Measurements from ENCODE around the gene SLC44A1. TPM values are rescaled to one million over a fixed set of nuclear protein-coding genes. Genes with fewer than 3 reads are reported as not detected.

The SLC44A1 gene
- total and polyA plus RNA-seq, 10 of the 15 experiments (the other 5 are each of a cell fraction or from before 2014, with no cell fraction given) = 2.4 to 21.2 (median 12.4) TPM

DNA sequence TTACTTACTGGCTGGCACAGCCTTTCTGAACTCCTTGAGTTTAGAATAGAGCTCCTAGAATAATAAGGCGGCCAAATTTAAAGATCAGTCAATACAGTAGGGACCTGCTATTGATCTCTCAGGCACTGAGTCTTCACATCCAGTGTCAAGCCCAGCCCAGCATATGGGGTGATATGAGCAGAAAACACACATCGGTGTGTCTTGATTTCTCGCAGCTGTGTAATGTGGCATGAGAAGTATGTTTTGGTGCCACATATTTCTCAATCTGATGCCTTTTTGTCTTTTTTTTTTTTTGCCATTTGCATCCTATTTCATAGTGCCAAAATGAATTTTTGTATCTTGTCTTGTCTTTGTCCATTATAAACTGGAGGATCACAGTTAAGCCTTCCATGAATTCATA, 152.0 kb downstream of the SLC44A1 start (continued):
- TF ChIP-seq, protein P1, sequence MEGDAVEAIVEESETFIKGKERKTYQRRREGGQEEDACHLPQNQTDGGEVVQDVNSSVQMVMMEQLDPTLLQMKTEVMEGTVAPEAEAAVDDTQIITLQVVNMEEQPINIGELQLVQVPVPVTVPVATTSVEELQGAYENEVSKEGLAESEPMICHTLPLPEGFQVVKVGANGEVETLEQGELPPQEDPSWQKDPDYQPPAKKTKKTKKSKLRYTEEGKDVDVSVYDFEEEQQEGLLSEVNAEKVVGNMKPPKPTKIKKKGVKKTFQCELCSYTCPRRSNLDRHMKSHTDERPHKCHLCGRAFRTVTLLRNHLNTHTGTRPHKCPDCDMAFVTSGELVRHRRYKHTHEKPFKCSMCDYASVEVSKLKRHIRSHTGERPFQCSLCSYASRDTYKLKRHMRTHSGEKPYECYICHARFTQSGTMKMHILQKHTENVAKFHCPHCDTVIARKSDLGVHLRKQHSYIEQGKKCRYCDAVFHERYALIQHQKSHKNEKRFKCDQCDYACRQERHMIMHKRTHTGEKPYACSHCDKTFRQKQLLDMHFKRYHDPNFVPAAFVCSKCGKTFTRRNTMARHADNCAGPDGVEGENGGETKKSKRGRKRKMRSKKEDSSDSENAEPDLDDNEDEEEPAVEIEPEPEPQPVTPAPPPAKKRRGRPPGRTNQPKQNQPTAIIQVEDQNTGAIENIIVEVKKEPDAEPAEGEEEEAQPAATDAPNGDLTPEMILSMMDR (IDR thresholded peaks at IDR 0.05 in 2 of 3, conservative IDR thresholded peaks at IDR 0.05 in 1 of 3; ENCODE audit: control insufficient read depth in 2 of 3, extremely low read depth in 1 of 3, insufficient read depth in 1 of 3, low read depth in 3 of 3, low read length in 3 of 3) = no peak
- TF ChIP-seq EGR1 (IDR thresholded peaks at IDR 0.05; ENCODE audit: borderline replicate concordance in 1 of 2, low read depth in 2 of 2, low read length in 2 of 2) (no peak), CREM (IDR thresholded peaks at IDR 0.05; ENCODE audit: low read depth) (no peak), CHD1 (IDR thresholded peaks at IDR 0.05; ENCODE audit: low read depth, low read length) (no peak), CBX3 (IDR thresholded peaks at IDR 0.05; ENCODE audit: borderline replicate concordance, low read depth) (no peak), SUPT20H (IDR thresholded peaks at IDR 0.05; ENCODE audit: borderline replicate concordance, control insufficient read depth, low read depth, low read length) (no peak)
- TF ChIP-seq, protein P2, sequence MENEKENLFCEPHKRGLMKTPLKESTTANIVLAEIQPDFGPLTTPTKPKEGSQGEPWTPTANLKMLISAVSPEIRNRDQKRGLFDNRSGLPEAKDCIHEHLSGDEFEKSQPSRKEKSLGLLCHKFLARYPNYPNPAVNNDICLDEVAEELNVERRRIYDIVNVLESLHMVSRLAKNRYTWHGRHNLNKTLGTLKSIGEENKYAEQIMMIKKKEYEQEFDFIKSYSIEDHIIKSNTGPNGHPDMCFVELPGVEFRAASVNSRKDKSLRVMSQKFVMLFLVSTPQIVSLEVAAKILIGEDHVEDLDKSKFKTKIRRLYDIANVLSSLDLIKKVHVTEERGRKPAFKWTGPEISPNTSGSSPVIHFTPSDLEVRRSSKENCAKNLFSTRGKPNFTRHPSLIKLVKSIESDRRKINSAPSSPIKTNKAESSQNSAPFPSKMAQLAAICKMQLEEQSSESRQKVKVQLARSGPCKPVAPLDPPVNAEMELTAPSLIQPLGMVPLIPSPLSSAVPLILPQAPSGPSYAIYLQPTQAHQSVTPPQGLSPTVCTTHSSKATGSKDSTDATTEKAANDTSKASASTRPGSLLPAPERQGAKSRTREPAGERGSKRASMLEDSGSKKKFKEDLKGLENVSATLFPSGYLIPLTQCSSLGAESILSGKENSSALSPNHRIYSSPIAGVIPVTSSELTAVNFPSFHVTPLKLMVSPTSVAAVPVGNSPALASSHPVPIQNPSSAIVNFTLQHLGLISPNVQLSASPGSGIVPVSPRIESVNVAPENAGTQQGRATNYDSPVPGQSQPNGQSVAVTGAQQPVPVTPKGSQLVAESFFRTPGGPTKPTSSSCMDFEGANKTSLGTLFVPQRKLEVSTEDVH (IDR thresholded peaks at IDR 0.05; ENCODE audit: low read depth, partially characterized antibody) = no peak

DNA sequence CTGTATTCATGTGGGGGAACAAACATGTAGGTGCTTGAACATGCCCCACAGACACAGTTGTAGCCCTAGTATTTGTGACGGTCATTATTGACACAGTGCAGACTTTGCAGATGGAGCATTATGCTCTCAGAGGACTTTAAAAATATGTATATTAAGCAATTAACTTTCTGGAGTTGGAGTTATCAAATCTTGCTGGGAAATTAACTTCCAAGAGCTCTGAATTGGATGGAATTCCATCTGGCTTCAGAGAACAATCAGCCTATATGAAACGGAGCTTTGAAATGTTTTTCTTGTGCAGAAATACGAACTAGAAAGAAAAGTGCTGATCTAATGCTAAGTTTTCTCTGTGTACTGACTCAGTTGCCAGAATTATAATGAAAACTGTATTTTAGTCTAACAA, 152.4 kb downstream of the SLC44A1 start:
- 87% methylated on average over 3 of the region's 3 CpGs for WGBS (ENCODE audit: insufficient coverage, insufficient replicate concordance, low lambda C conversion rate, missing lambda C conversion rate)
- intact Hi-C loops (cut with micrococcal nuclease; ENCODE audit: unreplicated experiment) = no loop called here
- H3K9ac ChIP-seq (ENCODE audit: control insufficient read depth, insufficient read depth, low read length) = no peak overlapping the region
- DNase-seq (ENCODE audit: low read depth, low spot score) (no peak), FAIRE-seq (no peak), ATAC-seq (no peak)
- ChIA-PET RAD21 (ENCODE audit: unreplicated experiment) (interaction anchor here (1.4 kb wide), 1 partner anchor 11 kb away, joined by 3 read pairs; no protein-coding TSS in a partner anchor), CTCF (interaction anchor here (1.3 to 2.0 kb wide), 3 partner anchors 8 to 36 kb away, joined by 3 to 6 read pairs (median 4); no protein-coding TSS in a partner anchor), POLR2A (interaction anchor here (0.5 to 0.6 kb wide), 2 partner anchors 222 to 248 kb away, joined by 4 to 6 read pairs; no protein-coding TSS in a partner anchor), SMC1A (ENCODE audit: uncharacterized antibody, unreplicated experiment) (no interaction called here)
- H3K79me2 ChIP-seq (ENCODE audit: control insufficient read depth, insufficient read depth, low read length) = no peaks in the 10 kb centered on the region
- no peak overlapping the region for H3K4me2 ChIP-seq (ENCODE audit: control insufficient read depth, insufficient read depth)
- no peak overlapping the region for H3K4me3 ChIP-seq
- H3K9me3 ChIP-seq (replicated peaks; ENCODE audit: control insufficient read depth, insufficient read depth, low read length) = no peaks in the 10 kb centered on the region
- no peak overlapping the region for H3K27ac ChIP-seq (ENCODE audit: control insufficient read depth, insufficient read depth)
- in situ Hi-C loops (cut with MboI) = no loop called here
- BruUV-seq (replicated peaks) = no TSS peak
- H3K27me3 ChIP-seq (replicated peaks in 1 of 2; ENCODE audit: control insufficient read depth in 2 of 2, insufficient read depth in 2 of 2, low read length in 1 of 2) = no peaks in the 10 kb centered on the region
- H3K4me1 ChIP-seq (ENCODE audit: control insufficient read depth, insufficient read depth, low read length) = no peaks in the 10 kb centered on the region
- no peaks in the 10 kb centered on the region for H4K20me1 ChIP-seq (ENCODE audit: control insufficient read depth, insufficient read depth)
- no peaks in the 10 kb centered on the region for H3K36me3 ChIP-seq (ENCODE audit: control insufficient read depth in 2 of 2, insufficient read depth in 2 of 2, low read length in 1 of 2)
- no peak overlapping the region for H2AFZ ChIP-seq (ENCODE audit: control insufficient read depth, low read depth, low read length)
- TF ChIP-seq SPI1 (IDR thresholded peaks at IDR 0.05; ENCODE audit: borderline replicate concordance, insufficient read depth, low read depth, low read length) = no peak
- TF ChIP-seq SMAD1 (IDR thresholded peaks at IDR 0.05; ENCODE audit: low read depth, partially characterized antibody) = no peak
- TF ChIP-seq ZNF274 (IDR thresholded peaks at IDR 0.05; ENCODE audit: insufficient read depth, insufficient read length) = no peak
- TF ChIP-seq, protein P3, sequence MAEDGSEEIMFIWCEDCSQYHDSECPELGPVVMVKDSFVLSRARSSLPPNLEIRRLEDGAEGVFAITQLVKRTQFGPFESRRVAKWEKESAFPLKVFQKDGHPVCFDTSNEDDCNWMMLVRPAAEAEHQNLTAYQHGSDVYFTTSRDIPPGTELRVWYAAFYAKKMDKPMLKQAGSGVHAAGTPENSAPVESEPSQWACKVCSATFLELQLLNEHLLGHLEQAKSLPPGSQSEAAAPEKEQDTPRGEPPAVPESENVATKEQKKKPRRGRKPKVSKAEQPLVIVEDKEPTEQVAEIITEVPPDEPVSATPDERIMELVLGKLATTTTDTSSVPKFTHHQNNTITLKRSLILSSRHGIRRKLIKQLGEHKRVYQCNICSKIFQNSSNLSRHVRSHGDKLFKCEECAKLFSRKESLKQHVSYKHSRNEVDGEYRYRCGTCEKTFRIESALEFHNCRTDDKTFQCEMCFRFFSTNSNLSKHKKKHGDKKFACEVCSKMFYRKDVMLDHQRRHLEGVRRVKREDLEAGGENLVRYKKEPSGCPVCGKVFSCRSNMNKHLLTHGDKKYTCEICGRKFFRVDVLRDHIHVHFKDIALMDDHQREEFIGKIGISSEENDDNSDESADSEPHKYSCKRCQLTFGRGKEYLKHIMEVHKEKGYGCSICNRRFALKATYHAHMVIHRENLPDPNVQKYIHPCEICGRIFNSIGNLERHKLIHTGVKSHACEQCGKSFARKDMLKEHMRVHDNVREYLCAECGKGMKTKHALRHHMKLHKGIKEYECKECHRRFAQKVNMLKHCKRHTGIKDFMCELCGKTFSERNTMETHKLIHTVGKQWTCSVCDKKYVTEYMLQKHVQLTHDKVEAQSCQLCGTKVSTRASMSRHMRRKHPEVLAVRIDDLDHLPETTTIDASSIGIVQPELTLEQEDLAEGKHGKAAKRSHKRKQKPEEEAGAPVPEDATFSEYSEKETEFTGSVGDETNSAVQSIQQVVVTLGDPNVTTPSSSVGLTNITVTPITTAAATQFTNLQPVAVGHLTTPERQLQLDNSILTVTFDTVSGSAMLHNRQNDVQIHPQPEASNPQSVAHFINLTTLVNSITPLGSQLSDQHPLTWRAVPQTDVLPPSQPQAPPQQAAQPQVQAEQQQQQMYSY (CRISPR knock-in tag; IDR thresholded peaks at IDR 0.05) = no peak
- TF ChIP-seq KLF5 (IDR thresholded peaks at IDR 0.05; ENCODE audit: partially characterized antibody) = no peak

Data from GM12878 (cell line).